OCI-LY7 (cell line): Measurements from ENCODE around the gene CD80. TPM values are rescaled to one million over a fixed set of nuclear protein-coding genes. Genes with fewer than 3 reads are reported as not detected.

Source experiments
- BruUV-seq: library from RNA; stranded (reverse); fragments of 400-500 nt; replicated peaks from 2 replicates; lab custom pipeline; 2021; lab: Mats Ljungman, UMichigan
- CTCF ChIA-PET: fragments of 300-600 bp; sonication (Branson Sonifier 250); formaldehyde crosslinking; loops from one replicate; lab custom pipeline; 2022; ENCODE audit warnings: antibody characterized with exemption; ENCODE audit not compliant: unreplicated experiment; lab: Charles Lee
- POLR2A ChIA-PET: fragments of 300-600 bp; sonication (Branson Sonifier 250); formaldehyde crosslinking; loops from one replicate; lab custom pipeline; 2022; ENCODE audit warnings: antibody characterized with exemption; lab: Charles Lee
- DNase-seq: peaks from one replicate; pipeline ENCODE4 v3.0.0-alpha.2; 2015; ENCODE audit warnings: low spot score
- H2AFZ ChIP-seq: fragments of 200-600 bp; sonication (generic), shearing (Covaris generic); 2 replicates; pipeline ENCODE4 v1.6.1; 2014; ENCODE audit warnings: mild to moderate bottlenecking, antibody characterized with exemption, low read length, moderate library complexity
- H3K27ac ChIP-seq: fragments of 200-600 bp; sonication (generic); 2 replicates; pipeline ENCODE4 v1.5.1; 2014; ENCODE audit warnings: mixed run types, low read depth, mild to moderate bottlenecking, moderate library complexity, low read length, inconsistent platforms; ENCODE audit not compliant: poor library complexity, severe bottlenecking
- H3K36me3 ChIP-seq: fragments of 200-600 bp; sonication (generic); 2 replicates; pipeline ENCODE4 v1.6.1; 2014; ENCODE audit warnings: mild to moderate bottlenecking, antibody characterized with exemption, low read length, moderate library complexity, mixed read lengths; ENCODE audit not compliant: insufficient read depth
- H3K4me1 ChIP-seq: fragments of 200-600 bp; sonication (generic); 2 replicates; pipeline ENCODE4 v1.5.1; 2014; ENCODE audit warnings: mild to moderate bottlenecking, low read length; ENCODE audit not compliant: insufficient read depth, poor library complexity, severe bottlenecking
- H3K4me2 ChIP-seq: fragments of 200-600 bp; sonication (generic); 2 replicates; pipeline ENCODE4 v1.6.1; 2014; ENCODE audit warnings: mild to moderate bottlenecking, low read length
- H3K4me3 ChIP-seq: fragments of 200-600 bp; sonication (generic); 2 replicates; pipeline ENCODE4 v1.5.1; 2014; ENCODE audit warnings: mild to moderate bottlenecking, low read depth, low read length; ENCODE audit not compliant: poor library complexity, severe bottlenecking
- H3K79me2 ChIP-seq: fragments of 200-600 bp; sonication (generic); 2 replicates; pipeline ENCODE4 v1.6.1; 2016; ENCODE audit warnings: low read depth, mild to moderate bottlenecking, low read length, moderate library complexity, mixed read lengths; ENCODE audit not compliant: insufficient read depth
- H3K9me2 ChIP-seq: fragments of 200-600 bp; sonication (generic); 2 replicates; pipeline ENCODE4 v1.6.1; 2016; ENCODE audit warnings: mild to moderate bottlenecking, low read length, mixed read lengths; ENCODE audit not compliant: insufficient read depth
- H3K9me3 ChIP-seq: fragments of 200-600 bp; sonication (generic); 2 replicates; pipeline ENCODE4 v1.6.1; 2014; ENCODE audit warnings: mild to moderate bottlenecking, mixed run types, low read length, mixed read lengths
- H4K20me1 ChIP-seq: fragments of 200-600 bp; sonication (generic); 2 replicates; pipeline ENCODE4 v1.6.1; 2014; ENCODE audit warnings: mild to moderate bottlenecking, antibody characterized with exemption, low read length, moderate library complexity, mixed read lengths; ENCODE audit not compliant: insufficient read depth
- CTCF ChIP-seq: fragments of 200-600 bp; sonication (generic); conservative IDR thresholded peaks from 2 replicates; pipeline ENCODE4 v1.5.1; 2014; ENCODE audit warnings: mild to moderate bottlenecking, antibody characterized with exemption, low read length, moderate library complexity, mixed read lengths
- EZH2phosphoT487 ChIP-seq: fragments of 200-600 bp; sonication (generic); IDR thresholded peaks from 2 replicates; pipeline ENCODE4 v1.6.1; 2018; ENCODE audit warnings: low read depth, borderline replicate concordance, mild to moderate bottlenecking, mixed run types, antibody characterized with exemption, low read length, moderate library complexity, mixed read lengths
- intact Hi-C: fragments of 100-400 bp; cut with micrococcal nuclease; formaldehyde crosslinking; loops from one replicate; pipeline ENCODE4 v1.10.0; 2022; ENCODE audit not compliant: unreplicated experiment
- total RNA-seq, 2 experiments: library from RNA; depleted of rRNA in 1 of 2; stranded (reverse); fragments of >200 nt in 1 of 2; shearing (Covaris generic) in 1 of 2; gene quantifications; 2 replicates each; pipeline ENCODE4 v1.2.3, GENCODE V29; 2014 to 2022

The CD80 gene
- total RNA-seq, 2 experiments from 2014 or later, result not detected

- BruUV-seq, result no TSS peak
- Histone ChIP-seq H3K27ac (no peak overlapping the region), H3K4me2 (no peak overlapping the region), H3K4me1 (no peaks in the 10 kb centered on the region), H3K9me2 (no peaks in the 10 kb centered on the region), H4K20me1 (no peaks in the 10 kb centered on the region), H3K4me3 (no peak overlapping the region), H2AFZ (no peak overlapping the region), H3K9me3 (no peaks in the 10 kb centered on the region), H3K79me2 (no peaks in the 10 kb centered on the region), H3K36me3 (peaks cover 84% of the 10 kb centered on the region)
- intact Hi-C loops, result no loop called here
- DNase-seq, result no peak
- TF ChIP-seq CTCF, result no peak
- no peak for TF ChIP-seq EZH2phosphoT487
- ChIA-PET CTCF (no interaction called here), POLR2A (no interaction called here)
These were observed 51.1 kb downstream of the CD80 start for GRCh38 chr3:119508172-119508845.

GRCh38 chr3:119507404-119507803, 52.0 kb downstream of the CD80 start:
- Histone ChIP-seq H4K20me1 (no peaks in the 10 kb centered on the region), H2AFZ (no peak overlapping the region), H3K36me3 (peaks cover 85% of the 10 kb centered on the region), H3K79me2 (0 out of 2 replicates have a peak, but pooled peaks cover 4% of the 10 kb centered on the region), H3K4me3 (no peak overlapping the region), H3K9me2 (no peaks in the 10 kb centered on the region), H3K9me3 (no peaks in the 10 kb centered on the region), H3K4me2 (no peak overlapping the region), H3K4me1 (no peaks in the 10 kb centered on the region), H3K27ac (no peak overlapping the region)
- BruUV-seq, result no TSS peak
- DNase-seq, result no peak
- POLR2A ChIA-PET, result interaction anchor here (1.2 kb wide), 1 partner anchor 9 kb away, joined by 4 read pairs; the partner anchor contains the start of gene TIMMDC1
- TF ChIP-seq CTCF (no peak), EZH2phosphoT487 (no peak)
- intact Hi-C loops, result no loop called here
- CTCF ChIA-PET, result no interaction called here

- BruUV-seq, result no TSS peak
- no peaks in the 10 kb centered on the region for H3K9me3 ChIP-seq
- no peak overlapping the region for H3K4me3 ChIP-seq
- no peak overlapping the region for H3K27ac ChIP-seq
- intact Hi-C loops, result no loop called here
- H2AFZ ChIP-seq, result no peak overlapping the region
- H3K4me1 ChIP-seq, result no peaks in the 10 kb centered on the region
- POLR2A ChIA-PET, result interaction anchor here (1.2 kb wide), 1 partner anchor 8 kb away, joined by 4 read pairs; the partner anchor contains the start of gene TIMMDC1
- peaks cover 86% of the 10 kb centered on the region for H3K36me3 ChIP-seq
- no peak overlapping the region for H3K4me2 ChIP-seq
- TF ChIP-seq EZH2phosphoT487, result no peak
- no peak for TF ChIP-seq CTCF
- CTCF ChIA-PET, result no interaction called here
- no peak for DNase-seq
- H3K79me2 ChIP-seq, result peaks cover 8% of the 10 kb centered on the region; the same call in 1 of the 2 replicates
- no peaks in the 10 kb centered on the region for H4K20me1 ChIP-seq
- H3K9me2 ChIP-seq, result no peaks in the 10 kb centered on the region
These were observed 52.8 kb downstream of the CD80 start for GRCh38 chr3:119506631-119507030.
